Chondrocyte (in vitro differentiated cells): ENCODE data around the gene ASCC1. TPM values are rescaled to one million over a fixed set of nuclear protein-coding genes. Genes with fewer than 3 reads are reported as not detected.

Experiments used
- DNase-seq: peaks from one replicate; pipeline ENCODE4 v3.0.0; 2021; ENCODE audit warnings: mixed read lengths, low spot score
- H3K27ac Mint-ChIP-seq: one replicate; pipeline ENCODE4 v1.8.0; 2021; ENCODE audit warnings: mild to moderate bottlenecking, moderate library complexity, mixed read lengths; ENCODE audit not compliant: unreplicated experiment
- H3K27me3 Mint-ChIP-seq: 2 replicates; pipeline ENCODE4 v1.8.0; 2021; ENCODE audit warnings: low read depth, mixed read lengths
- H3K36me3 Mint-ChIP-seq: 2 replicates; pipeline ENCODE4 v1.8.0; 2021; ENCODE audit warnings: low read depth, mixed read lengths
- H3K4me1 Mint-ChIP-seq: 2 replicates; pipeline ENCODE4 v1.8.0; 2021; ENCODE audit warnings: low read depth, mild to moderate bottlenecking, mixed read lengths
- H3K4me3 Mint-ChIP-seq: one replicate; pipeline ENCODE4 v1.8.0; 2021; ENCODE audit warnings: mild to moderate bottlenecking, moderate library complexity, mixed read lengths; ENCODE audit not compliant: unreplicated experiment
- H3K9me3 Mint-ChIP-seq: 2 replicates; pipeline ENCODE4 v1.8.0; 2021; ENCODE audit warnings: low read depth, mixed read lengths
- CTCF ChIP-seq: fragments of 200-600 bp; sonication (generic); IDR thresholded peaks from 2 replicates; pipeline ENCODE4 v1.5.0; 2021; ENCODE audit warnings: antibody characterized with exemption, mild to moderate bottlenecking, moderate library complexity
- total RNA-seq: library from RNA; stranded (reverse); gene quantifications from 3 replicates; pipeline ENCODE4 v1.2.1, GENCODE V29; 2021

ASCC1 gene
- total RNA-seq, 1 donor from 2014 or later, result 36.8 TPM

GRCh38 chr10:72081772-72082590 is 134.1 kb downstream of the ASCC1 start:
- peaks cover 6% of the 10 kb centered on the region for H3K4me1 Mint-ChIP-seq
- no peak overlapping the region for H3K4me3 Mint-ChIP-seq
- peaks cover 7% of the 10 kb centered on the region for H3K27me3 Mint-ChIP-seq
- H3K36me3 Mint-ChIP-seq, result no peaks in the 10 kb centered on the region
- TF ChIP-seq CTCF, result no peak
- DNase-seq, result no peak
- no peak overlapping the region for H3K27ac Mint-ChIP-seq
- H3K9me3 Mint-ChIP-seq, result no peaks in the 10 kb centered on the region

GRCh38 chr10:72081210-72081609 is 134.9 kb downstream of the ASCC1 start:
- H3K27ac Mint-ChIP-seq, result no peak overlapping the region
- DNase-seq, result no peak

GRCh38 chr10:72080042-72080975 is 135.8 kb downstream of the ASCC1 start:
- no peak overlapping the region for H3K4me3 Mint-ChIP-seq
- peak; percentile 38 for DNase-seq
- H3K27ac Mint-ChIP-seq, result no peak overlapping the region
- H3K36me3 Mint-ChIP-seq, result no peaks in the 10 kb centered on the region
- peaks cover 4% of the 10 kb centered on the region for H3K27me3 Mint-ChIP-seq
- H3K4me1 Mint-ChIP-seq, result peaks cover 3% of the 10 kb centered on the region
- no peak for TF ChIP-seq CTCF
- no peaks in the 10 kb centered on the region for H3K9me3 Mint-ChIP-seq

More at GRCh38 chr10:72081210-72081609, 134.9 kb downstream of the ASCC1 start:
- H3K4me3 Mint-ChIP-seq, result no peak overlapping the region
- H3K36me3 Mint-ChIP-seq, result no peaks in the 10 kb centered on the region
- peaks cover 4% of the 10 kb centered on the region for H3K27me3 Mint-ChIP-seq
- H3K9me3 Mint-ChIP-seq, result no peaks in the 10 kb centered on the region
- peaks cover 3% of the 10 kb centered on the region for H3K4me1 Mint-ChIP-seq
- no peak for TF ChIP-seq CTCF

GRCh38 chr10:72079356-72079755 is 136.7 kb downstream of the ASCC1 start:
- Mint-ChIP-seq H3K9me3 (no peaks in the 10 kb centered on the region), H3K4me1 (peaks cover 3% of the 10 kb centered on the region), H3K36me3 (no peaks in the 10 kb centered on the region), H3K27ac (no peak overlapping the region), H3K27me3 (peaks cover 4% of the 10 kb centered on the region), H3K4me3 (no peak overlapping the region)
- peak; percentile 32 for DNase-seq
- TF ChIP-seq CTCF, result no peak

GRCh38 chr10:72077275-72077990 is 138.6 kb downstream of the ASCC1 start:
- Mint-ChIP-seq H3K9me3 (no peaks in the 10 kb centered on the region), H3K4me1 (peaks cover 3% of the 10 kb centered on the region), H3K36me3 (no peaks in the 10 kb centered on the region), H3K27ac (no peak overlapping the region), H3K4me3 (no peak overlapping the region), H3K27me3 (peaks cover 4% of the 10 kb centered on the region)
- TF ChIP-seq CTCF, result no peak
- peak; percentile 70 for DNase-seq
